Breast epithelium (tissue), 4 donors: ENCODE data around the gene MBD5. TPM values are rescaled to one million over a fixed set of nuclear protein-coding genes. Genes with fewer than 3 reads are reported as not detected.
A peak's percentile ranks its signal among the peaks of the same experiment; 100 is the strongest.

Experiments used
- DNase-seq, 2 donors: peaks; one replicate each; pipeline ENCODE4 v3.0.0-alpha.2; 2019; ENCODE audit warnings: low spot score in 2 of 2
- H3K27ac ChIP-seq, 2 donors: fragments of 200-600 bp; sonication (generic) in 1 of 2; one replicate each; pipeline ENCODE4 v1.5.1; 2016 to 2019; ENCODE audit warnings: mild to moderate bottlenecking in 1 of 2
- H3K27me3 ChIP-seq, 2 donors: fragments of 200-600 bp; sonication (generic) in 1 of 2; one replicate each; pipeline versions ENCODE4 v1.5.1 to v1.6.0; 2017 to 2019; ENCODE audit warnings: control low read depth in 1 of 2, mild to moderate bottlenecking in 1 of 2
- H3K36me3 ChIP-seq: fragments of 200-600 bp; one replicate; pipeline ENCODE4 v1.5.1; 2019
- H3K4me1 ChIP-seq, 2 donors: fragments of 200-600 bp; sonication (generic); one replicate each; pipeline ENCODE4 v1.5.1; 2016 to 2019; ENCODE audit warnings: control low read depth in 1 of 2
- H3K4me3 ChIP-seq, 3 donors: fragments of 200-600 bp; sonication (generic); 1 replicate in 2 of 3; 2 replicates in 1 of 3; pipeline ENCODE4 v1.5.1; 2016 to 2019; ENCODE audit warnings: mild to moderate bottlenecking in 3 of 3, moderate library complexity in 2 of 3
- H3K9me3 ChIP-seq, 2 donors: fragments of 200-600 bp; sonication (generic) in 1 of 2; one replicate each; pipeline ENCODE4 v1.5.1; 2016 to 2019; ENCODE audit warnings: control low read depth in 1 of 2
- CTCF ChIP-seq, 3 donors: fragments of 450-650 bp; IDR thresholded peaks; one replicate each; pipeline ENCODE4 v1.5.1; 2016 to 2017; ENCODE audit warnings: antibody characterized with exemption in 3 of 3, mild to moderate bottlenecking in 3 of 3, moderate library complexity in 3 of 3
- POLR2A ChIP-seq: fragments of 450-650 bp; IDR thresholded peaks from one replicate; pipeline ENCODE4 v1.6.1; 2016; ENCODE audit warnings: antibody characterized with exemption, mild to moderate bottlenecking, moderate library complexity
- POLR2AphosphoS5 ChIP-seq, 3 donors: sonication (generic); formaldehyde crosslinking; IDR thresholded peaks; one replicate each; pipeline ENCODE4 v1.6.1; 2017; ENCODE audit warnings: antibody characterized with exemption in 3 of 3
- intact Hi-C: fragments of 100-400 bp; cut with DNase I; formaldehyde crosslinking; loops from one replicate; pipeline ENCODE4 v1.15.1; 2023; ENCODE audit warnings: low total_unique reads
- total RNA-seq, 3 donors: library from RNA; depleted of rRNA; stranded (reverse); fragments of >200 nt; gene quantifications; one replicate each; pipeline ENCODE4 v1.1.0, GENCODE V29; 2016

The MBD5 gene
- total RNA-seq, 3 donors from 2014 or later, result 24.0 to 63.8 (median 40.3) TPM

GRCh38 chr2:148020111-148021058, 506 bp upstream of the MBD5 start, which contains the start of gene ORC4:
Gene ORC4 (minus strand): TSS chr2:148020737. CDS start chr2:147975958, 44,779 bp downstream.
- Histone ChIP-seq H3K4me3 (peak within 1 kb of the TSS; percentile 60 to 80 (median 78)), H3K36me3 (no peaks in the 10 kb centered on the region), H3K27me3 (no peaks in the 10 kb centered on the region), H3K4me1 (peaks cover 0 to 8% of the 10 kb centered on the region in 2 donors), H3K9me3 (no peaks in the 10 kb centered on the region), H3K27ac (peak within 1 kb of the TSS; percentile 90 to 93)
- DNase-seq, result peak; percentile 98 to 99
- no peak for TF ChIP-seq POLR2A
- peak; percentile 59 to 78 (median 75) for TF ChIP-seq POLR2AphosphoS5 (IDR thresholded peaks at IDR 0.05)
- TF ChIP-seq CTCF (IDR thresholded peaks at IDR 0.05), result peak in 2 of 3 donors; percentile 27 to 30
- intact Hi-C loops, result no loop called here

GRCh38 chr2:148021886-148022285, 995 bp downstream of the MBD5 start:
- Histone ChIP-seq H3K4me3 (peak overlapping the region; percentile 60 to 80 (median 78)), H3K4me1 (peaks cover 0 to 8% of the 10 kb centered on the region in 2 donors), H3K27ac (peak overlapping the region; percentile 90 to 93), H3K9me3 (no peaks in the 10 kb centered on the region), H3K27me3 (no peaks in the 10 kb centered on the region), H3K36me3 (no peaks in the 10 kb centered on the region)
- intact Hi-C loops, result no loop called here
- TF ChIP-seq POLR2AphosphoS5 (IDR thresholded peaks at IDR 0.05), result no peak
- DNase-seq, result no peak

GRCh38 chr2:148022351-148022750, 1.5 kb downstream of the MBD5 start:
- peaks cover 0 to 8% of the 10 kb centered on the region in 2 donors for H3K4me1 ChIP-seq

GRCh38 chr2:148022882-148023281, 2.0 kb downstream of the MBD5 start:
- no peaks in the 10 kb centered on the region for H3K27me3 ChIP-seq
- no peaks in the 10 kb centered on the region for H3K36me3 ChIP-seq
- intact Hi-C loops, result no loop called here
- peaks cover 0 to 8% of the 10 kb centered on the region in 2 donors for H3K4me1 ChIP-seq
- no peak overlapping the region for H3K4me3 ChIP-seq
- no peak for DNase-seq
- no peak overlapping the region for H3K27ac ChIP-seq
- no peak for TF ChIP-seq CTCF (IDR thresholded peaks at IDR 0.05)
- TF ChIP-seq POLR2A, result no peak
- no peak for TF ChIP-seq POLR2AphosphoS5 (IDR thresholded peaks at IDR 0.05)
- no peaks in the 10 kb centered on the region for H3K9me3 ChIP-seq

More at GRCh38 chr2:148022351-148022750, 1.5 kb downstream of the MBD5 start:
- H3K9me3 ChIP-seq, result no peaks in the 10 kb centered on the region
- TF ChIP-seq POLR2AphosphoS5 (IDR thresholded peaks at IDR 0.05) (no peak), POLR2A (no peak), CTCF (IDR thresholded peaks at IDR 0.05) (no peak)
- H3K27me3 ChIP-seq, result no peaks in the 10 kb centered on the region
- H3K4me3 ChIP-seq, result peak overlapping the region; percentile 60 to 80 (median 78)
- DNase-seq, result no peak
- H3K27ac ChIP-seq, result no peak overlapping the region
- intact Hi-C loops, result no loop called here
- H3K36me3 ChIP-seq, result no peaks in the 10 kb centered on the region

- Histone ChIP-seq H3K27ac (no peak overlapping the region), H3K4me3 (no peak overlapping the region), H3K9me3 (no peaks in the 10 kb centered on the region), H3K27me3 (no peaks in the 10 kb centered on the region), H3K4me1 (peaks cover 0 to 8% of the 10 kb centered on the region in 2 donors), H3K36me3 (no peaks in the 10 kb centered on the region)
- DNase-seq, result no peak
- intact Hi-C loops, result no loop called here
- TF ChIP-seq POLR2AphosphoS5 (IDR thresholded peaks at IDR 0.05) (no peak), CTCF (IDR thresholded peaks at IDR 0.05) (no peak), POLR2A (no peak)
Observed at GRCh38 chr2:148023861-148024260, 3.0 kb downstream of the MBD5 start.
